GM12865 (cell line): Measurements from ENCODE around the gene FTSJ3.
A peak's percentile ranks its signal among the peaks of the same experiment; 100 is the strongest.

ENCODE experiments used
- DNase-seq: peaks from one replicate; pipeline ENCODE4 v3.0.0; 2010; ENCODE audit warnings: low read depth
- H3K4me3 ChIP-seq: 2 replicates; pipeline ENCODE4 v1.5.1; 2011; ENCODE audit warnings: mild to moderate bottlenecking, low read depth, low read length, control low read depth
- CTCF ChIP-seq: IDR thresholded peaks from 2 replicates; pipeline ENCODE4 v1.5.1; 2011; ENCODE audit warnings: low read length, control low read depth, low read depth, inconsistent platforms; ENCODE audit not compliant: insufficient read depth; ENCODE audit errors: missing control alignments

FTSJ3 gene

GRCh38 chr17:63840591-63841349 lies 13.3 kb upstream of the FTSJ3 start:
- TF ChIP-seq CTCF: no peak
- H3K4me3 ChIP-seq: peak overlapping the region; percentile 78

GRCh38 chr17:63838631-63839171 lies 11.2 kb upstream of the FTSJ3 start:
- no peak for DNase-seq
- no peak overlapping the region for H3K4me3 ChIP-seq

More at GRCh38 chr17:63840591-63841349, 13.3 kb upstream of the FTSJ3 start:
- no peak for DNase-seq

DNA sequence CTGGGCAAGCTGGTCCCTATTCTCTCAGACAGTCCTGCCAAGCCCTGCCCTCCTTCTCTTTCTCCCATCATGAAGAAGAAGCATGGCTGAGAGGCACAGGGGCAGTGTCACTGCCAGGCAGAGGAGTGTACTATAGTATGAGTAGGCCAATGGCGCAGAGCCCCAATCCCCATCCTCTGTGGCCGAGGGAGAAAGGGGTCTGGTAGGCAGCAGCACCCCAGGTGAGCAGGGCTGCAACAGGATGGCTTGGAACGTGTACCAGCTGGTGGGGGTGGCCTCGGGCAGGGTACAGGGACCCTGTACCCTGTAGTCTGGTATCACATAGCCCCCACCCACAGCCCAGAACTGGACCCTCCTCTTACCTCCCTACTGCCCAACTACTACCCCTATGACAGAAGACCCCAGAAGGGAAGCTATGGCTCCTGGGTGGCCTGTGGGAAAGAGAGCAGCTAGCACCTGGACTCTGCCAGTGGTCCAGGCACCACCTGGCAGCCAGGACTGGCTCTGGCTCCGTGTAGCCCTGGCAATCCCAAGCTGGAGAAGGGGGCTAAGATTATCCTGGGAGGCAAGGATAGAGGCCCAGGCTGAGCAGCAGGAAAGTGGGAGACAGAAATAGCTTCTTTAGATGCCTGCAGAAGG lies 10.6 kb upstream of the FTSJ3 start:
- no peak overlapping the region for H3K4me3 ChIP-seq
- TF ChIP-seq CTCF: no peak
- DNase-seq: no peak

More at GRCh38 chr17:63838631-63839171, 11.2 kb upstream of the FTSJ3 start:
- TF ChIP-seq CTCF: no peak

GRCh38 chr17:63837480-63837879 lies 10.0 kb upstream of the FTSJ3 start:
- H3K4me3 ChIP-seq: no peak overlapping the region
- no peak for TF ChIP-seq CTCF

GRCh38 chr17:63836811-63837210 lies 9.3 kb upstream of the FTSJ3 start:
- H3K4me3 ChIP-seq: no peak overlapping the region
- no peak for TF ChIP-seq CTCF
- DNase-seq: no peak

More at GRCh38 chr17:63837480-63837879, 10.0 kb upstream of the FTSJ3 start:
- no peak for DNase-seq

GRCh38 chr17:63835167-63835720 lies 7.8 kb upstream of the FTSJ3 start:
- DNase-seq: no peak
- no peak for TF ChIP-seq CTCF
- no peak overlapping the region for H3K4me3 ChIP-seq
